ENCODE data around the gene MUC4. TPM values are rescaled to one million over a fixed set of nuclear protein-coding genes. Genes with fewer than 3 reads are reported as not detected.
"Not testable (repeated sequence)": the region's sequence is repeated elsewhere in the genome, so short reads cannot be mapped to it uniquely, and the experiment has no call there.

MUC4 gene
- total and polyA plus RNA-seq, 2 of the 4 experiments (the other 2 are of a cell fraction): not detected

DNA sequence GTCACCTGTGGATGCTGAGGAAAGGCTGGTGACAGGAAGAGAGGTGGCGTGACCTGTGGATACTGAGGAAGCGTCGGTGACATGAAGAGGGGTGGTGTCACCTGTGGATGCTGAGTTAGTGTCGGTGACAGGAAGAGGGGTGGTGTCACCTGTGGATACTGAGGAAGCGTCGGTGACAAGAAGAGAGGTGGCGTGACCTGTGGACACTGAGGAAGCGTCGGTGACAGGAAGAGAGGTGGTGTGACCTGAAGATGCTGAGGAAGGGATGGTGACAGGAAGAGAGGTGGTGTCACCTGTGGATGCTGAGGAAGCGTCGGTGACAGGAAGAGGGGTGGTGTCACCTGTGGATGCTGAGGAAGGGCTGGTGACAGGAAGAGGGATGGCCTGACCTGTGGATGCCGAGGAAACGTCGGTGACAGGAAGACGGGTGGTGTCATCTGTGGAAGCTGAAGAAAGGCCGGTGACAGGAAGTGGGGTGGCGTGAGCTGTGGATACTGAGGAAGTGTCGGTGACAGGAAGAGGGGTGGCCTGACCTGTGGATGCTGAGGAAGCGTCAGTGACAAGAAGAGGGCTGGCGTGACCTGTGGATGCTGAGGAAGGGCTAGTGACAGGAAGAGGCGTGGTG is 25.8 kb downstream of the MUC4 start:
- H3K9ac ChIP-seq (ENCODE audit: low read depth, low read length); H3K9me1 ChIP-seq (ENCODE audit: insufficient read depth, low read length); H2AK5ac ChIP-seq (ENCODE audit: low read depth, low read length); POLR2A ChIA-PET (ENCODE audit: unreplicated experiment); H3K9me3 ChIP-seq (ENCODE audit: control insufficient read depth, insufficient read depth, low read length); BruUV-seq (replicated peaks); intact Hi-C loops (cut with micrococcal nuclease); H2AFZ ChIP-seq (replicated peaks; ENCODE audit: low read length, poor library complexity); H4K5ac ChIP-seq (ENCODE audit: low read depth, low read length); H3K18ac ChIP-seq (ENCODE audit: low read depth, low read length); H3K56ac ChIP-seq (ENCODE audit: extremely low read depth, insufficient read depth, low read length); H3K4ac ChIP-seq (ENCODE audit: low read depth, low read length); CTCF ChIA-PET; DNase-seq; dilution Hi-C loops (cut with HindIII; ENCODE audit: low sequenced_read_pairs, unreplicated experiment); H3K79me1 ChIP-seq (ENCODE audit: low read depth in 1 of 2, low read length in 2 of 2); H3K27ac ChIP-seq (ENCODE audit: insufficient read depth, low read length); H3K14ac ChIP-seq (replicated peaks; ENCODE audit: low read depth, low read length); H2AK9ac ChIP-seq (replicated peaks; ENCODE audit: low read depth, low read length, poor library complexity); in situ Hi-C loops (cut with MboI; ENCODE audit: low sequenced_read_pairs); H4K20me1 ChIP-seq (ENCODE audit: insufficient read depth, low read length); H2BK120ac ChIP-seq (ENCODE audit: low read depth, low read length); H3K4me1 ChIP-seq (ENCODE audit: control insufficient read depth, insufficient read depth, low read length); H3K36me3 ChIP-seq (ENCODE audit: control insufficient read depth, insufficient read depth, low read length); H3K4me3 ChIP-seq (ENCODE audit: insufficient read depth, low read depth, low read length); H4K8ac ChIP-seq (ENCODE audit: low read depth in 2 of 2, low read length in 2 of 2); H2BK5ac ChIP-seq (ENCODE audit: low read depth, low read length, poor library complexity, severe bottlenecking); H2BK20ac ChIP-seq (ENCODE audit: low read depth, low read length); H3K23ac ChIP-seq (ENCODE audit: low read depth, low read length); H2BK15ac ChIP-seq (ENCODE audit: low read depth, low read length); H3K27me3 ChIP-seq (ENCODE audit: control insufficient read depth, insufficient read depth, low read length); H3K4me2 ChIP-seq (ENCODE audit: low read depth, low read length); H4K91ac ChIP-seq (ENCODE audit: insufficient read depth, low read depth, low read length); ATAC-seq (ENCODE audit: low read depth): not testable (repeated sequence)
- WGBS, 2 experiments (ENCODE audit: extremely low coverage in 2 of 2, insufficient read length in 1 of 2): 93% methylated on average over 9 of the region's 21 CpGs; no CpG with 5 or more reads in 1 of the 2 experiments

- H2BK5ac ChIP-seq (ENCODE audit: low read depth, low read length, poor library complexity, severe bottlenecking); DNase-seq; H3K4me3 ChIP-seq (ENCODE audit: insufficient read depth, low read depth, low read length); H3K4ac ChIP-seq (ENCODE audit: low read depth, low read length); H4K8ac ChIP-seq (ENCODE audit: low read depth in 2 of 2, low read length in 2 of 2); intact Hi-C loops (cut with micrococcal nuclease); POLR2A ChIA-PET (ENCODE audit: unreplicated experiment); H3K4me1 ChIP-seq (ENCODE audit: control insufficient read depth, insufficient read depth, low read length); H2AFZ ChIP-seq (replicated peaks; ENCODE audit: low read length, poor library complexity); H3K56ac ChIP-seq (ENCODE audit: extremely low read depth, insufficient read depth, low read length); H2AK5ac ChIP-seq (ENCODE audit: low read depth, low read length); H3K79me1 ChIP-seq (ENCODE audit: low read depth in 1 of 2, low read length in 2 of 2); ATAC-seq (ENCODE audit: low read depth); H3K14ac ChIP-seq (replicated peaks; ENCODE audit: low read depth, low read length); H4K91ac ChIP-seq (ENCODE audit: insufficient read depth, low read depth, low read length); CTCF ChIA-PET; H4K20me1 ChIP-seq (ENCODE audit: insufficient read depth, low read length); BruUV-seq (replicated peaks); H3K27me3 ChIP-seq (ENCODE audit: control insufficient read depth, insufficient read depth, low read length); dilution Hi-C loops (cut with HindIII; ENCODE audit: low sequenced_read_pairs, unreplicated experiment); H3K23ac ChIP-seq (ENCODE audit: low read depth, low read length); H4K5ac ChIP-seq (ENCODE audit: low read depth, low read length); H3K27ac ChIP-seq (ENCODE audit: insufficient read depth, low read length); H2BK15ac ChIP-seq (ENCODE audit: low read depth, low read length); H3K18ac ChIP-seq (ENCODE audit: low read depth, low read length); H2AK9ac ChIP-seq (replicated peaks; ENCODE audit: low read depth, low read length, poor library complexity); H3K4me2 ChIP-seq (ENCODE audit: low read depth, low read length); H2BK20ac ChIP-seq (ENCODE audit: low read depth, low read length); H3K9me1 ChIP-seq (ENCODE audit: insufficient read depth, low read length); H2BK120ac ChIP-seq (ENCODE audit: low read depth, low read length); H3K9me3 ChIP-seq (ENCODE audit: control insufficient read depth, insufficient read depth, low read length); in situ Hi-C loops (cut with MboI; ENCODE audit: low sequenced_read_pairs); H3K9ac ChIP-seq (ENCODE audit: low read depth, low read length); H3K36me3 ChIP-seq (ENCODE audit: control insufficient read depth, insufficient read depth, low read length): not testable (repeated sequence)
- WGBS, 2 experiments (ENCODE audit: extremely low coverage in 2 of 2, insufficient read length in 1 of 2): 75% methylated on average over 3 of the region's 14 CpGs; no CpG with 5 or more reads in 1 of the 2 experiments
Observed at GRCh38 chr3:195784031-195784430, 27.7 kb downstream of the MUC4 start.

All from IMR-90 (cell line).